ENCODE data around the gene TEKT5. TPM values are rescaled to one million over a fixed set of nuclear protein-coding genes. Genes with fewer than 3 reads are reported as not detected.

The TEKT5 gene
- total RNA-seq, 4 donors from 2014 or later = 3.0 TPM; not detected in 3

- H3K9me3 ChIP-seq = no peaks in the 10 kb centered on the region
- 74 to 89% methylated on average over 4 of the region's 4 CpGs for WGBS, 2 donors
- no peak overlapping the region for H3K27ac ChIP-seq
- intact Hi-C loops (cut with DNase I) = no loop called here
- H3K27me3 ChIP-seq = no peaks in the 10 kb centered on the region
- H3K4me3 ChIP-seq (replicated peaks in 1 of 3) = no peak overlapping the region
- no peaks in the 10 kb centered on the region for H3K36me3 ChIP-seq
- DNase-seq = no peak
- no peaks in the 10 kb centered on the region for H3K4me1 ChIP-seq
- TF ChIP-seq POLR2A (IDR thresholded peaks at IDR 0.05) = no peak
- TF ChIP-seq, protein P1, sequence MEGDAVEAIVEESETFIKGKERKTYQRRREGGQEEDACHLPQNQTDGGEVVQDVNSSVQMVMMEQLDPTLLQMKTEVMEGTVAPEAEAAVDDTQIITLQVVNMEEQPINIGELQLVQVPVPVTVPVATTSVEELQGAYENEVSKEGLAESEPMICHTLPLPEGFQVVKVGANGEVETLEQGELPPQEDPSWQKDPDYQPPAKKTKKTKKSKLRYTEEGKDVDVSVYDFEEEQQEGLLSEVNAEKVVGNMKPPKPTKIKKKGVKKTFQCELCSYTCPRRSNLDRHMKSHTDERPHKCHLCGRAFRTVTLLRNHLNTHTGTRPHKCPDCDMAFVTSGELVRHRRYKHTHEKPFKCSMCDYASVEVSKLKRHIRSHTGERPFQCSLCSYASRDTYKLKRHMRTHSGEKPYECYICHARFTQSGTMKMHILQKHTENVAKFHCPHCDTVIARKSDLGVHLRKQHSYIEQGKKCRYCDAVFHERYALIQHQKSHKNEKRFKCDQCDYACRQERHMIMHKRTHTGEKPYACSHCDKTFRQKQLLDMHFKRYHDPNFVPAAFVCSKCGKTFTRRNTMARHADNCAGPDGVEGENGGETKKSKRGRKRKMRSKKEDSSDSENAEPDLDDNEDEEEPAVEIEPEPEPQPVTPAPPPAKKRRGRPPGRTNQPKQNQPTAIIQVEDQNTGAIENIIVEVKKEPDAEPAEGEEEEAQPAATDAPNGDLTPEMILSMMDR (IDR thresholded peaks at IDR 0.05) = no peak
Measured at GRCh38 chr16:10666291-10666690, 28.4 kb downstream of the TEKT5 start.

GRCh38 chr16:10665166-10665565 is 29.6 kb downstream of the TEKT5 start:
- intact Hi-C loops (cut with DNase I) = no loop called here
- Histone ChIP-seq H3K4me1 (no peaks in the 10 kb centered on the region), H3K27ac (no peak overlapping the region), H3K9me3 (no peaks in the 10 kb centered on the region), H3K27me3 (no peaks in the 10 kb centered on the region), H3K4me3 (replicated peaks in 1 of 3) (no peak overlapping the region), H3K36me3 (no peaks in the 10 kb centered on the region)
- TF ChIP-seq, protein P1 (IDR thresholded peaks at IDR 0.05) = no peak
- TF ChIP-seq POLR2A (IDR thresholded peaks at IDR 0.05) = no peak
- 79 to 88% methylated on average over 7 of the region's 7 CpGs for WGBS, 2 donors
- DNase-seq = no peak

GRCh38 chr16:10664720-10665126 is 30.0 kb downstream of the TEKT5 start:
- TF ChIP-seq POLR2A (IDR thresholded peaks at IDR 0.05) = no peak
- TF ChIP-seq, protein P1 (IDR thresholded peaks at IDR 0.05) = no peak
- intact Hi-C loops (cut with DNase I) = no loop called here
- no peak overlapping the region for H3K4me3 ChIP-seq (replicated peaks in 1 of 3)
- H3K27me3 ChIP-seq = no peaks in the 10 kb centered on the region
- no peaks in the 10 kb centered on the region for H3K9me3 ChIP-seq
- H3K36me3 ChIP-seq = no peaks in the 10 kb centered on the region
- H3K4me1 ChIP-seq = no peaks in the 10 kb centered on the region
- WGBS, 2 donors = 93 to 98% methylated on average over 2 of the region's 2 CpGs
- H3K27ac ChIP-seq = no peak overlapping the region
- no peak for DNase-seq

DNA sequence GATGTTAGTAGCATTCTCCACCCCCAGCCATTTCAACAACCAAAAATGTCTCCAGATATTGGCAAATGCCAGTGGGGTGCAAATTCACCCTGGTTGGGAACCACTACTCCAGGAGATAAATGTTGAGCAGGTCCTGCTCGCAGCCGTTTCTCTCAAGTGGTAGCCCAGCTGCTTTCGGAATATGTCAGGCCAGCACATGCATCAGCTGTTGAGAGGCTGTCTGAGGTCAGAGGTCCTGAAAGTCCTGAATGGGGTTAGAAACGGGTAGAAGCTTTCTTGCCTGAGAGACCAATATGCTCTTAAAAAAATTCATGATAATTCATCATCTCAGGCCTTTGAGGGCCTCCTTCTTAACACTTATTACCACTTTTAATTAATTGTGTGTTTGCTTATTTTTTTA is 31.0 kb downstream of the TEKT5 start:
- Histone ChIP-seq H3K4me1 (no peaks in the 10 kb centered on the region), H3K27ac (no peak overlapping the region), H3K4me3 (replicated peaks in 1 of 3) (no peak overlapping the region), H3K9me3 (no peaks in the 10 kb centered on the region), H3K27me3 (no peaks in the 10 kb centered on the region), H3K36me3 (no peaks in the 10 kb centered on the region)
- intact Hi-C loops (cut with DNase I) = no loop called here
- WGBS, 2 donors = 73 to 79% methylated on average over 4 of the region's 4 CpGs
- TF ChIP-seq POLR2A (IDR thresholded peaks at IDR 0.05) = no peak
- TF ChIP-seq, protein P1 (IDR thresholded peaks at IDR 0.05) = no peak
- no peak for DNase-seq

GRCh38 chr16:10663146-10663545 is 31.6 kb downstream of the TEKT5 start:
- intact Hi-C loops (cut with DNase I) = no loop called here
- Histone ChIP-seq H3K27ac (no peak overlapping the region), H3K4me1 (no peaks in the 10 kb centered on the region), H3K36me3 (no peaks in the 10 kb centered on the region), H3K9me3 (no peaks in the 10 kb centered on the region), H3K4me3 (replicated peaks in 1 of 3) (no peak overlapping the region), H3K27me3 (no peaks in the 10 kb centered on the region)
- DNase-seq = no peak
- no peak for TF ChIP-seq POLR2A (IDR thresholded peaks at IDR 0.05)
- TF ChIP-seq, protein P1 (IDR thresholded peaks at IDR 0.05) = no peak
- 62 to 78% methylated on average over 1 of the region's 1 CpG for WGBS, 2 donors
